Suppressor macrophage treated with lipopolysaccharide for 1 hour (primary cell): Measurements from ENCODE around the gene L3MBTL1.
A peak's percentile ranks its signal among the peaks of the same experiment; 100 is the strongest.
"Not testable (repeated sequence)": the region's sequence is repeated elsewhere in the genome, so short reads cannot be mapped to it uniquely, and the experiment has no call there.

Experiments
- DNase-seq, 3 donors: peaks; one replicate each; pipeline ENCODE4 v3.0.0-alpha.2; 2020 to 2022

Gene L3MBTL1

GRCh38 chr20:43560974-43561373 lies 53.5 kb downstream of the L3MBTL1 start:
- DNase-seq = no peak

GRCh38 chr20:43563429-43563828 lies 55.9 kb downstream of the L3MBTL1 start:
- DNase-seq = no peak

DNA sequence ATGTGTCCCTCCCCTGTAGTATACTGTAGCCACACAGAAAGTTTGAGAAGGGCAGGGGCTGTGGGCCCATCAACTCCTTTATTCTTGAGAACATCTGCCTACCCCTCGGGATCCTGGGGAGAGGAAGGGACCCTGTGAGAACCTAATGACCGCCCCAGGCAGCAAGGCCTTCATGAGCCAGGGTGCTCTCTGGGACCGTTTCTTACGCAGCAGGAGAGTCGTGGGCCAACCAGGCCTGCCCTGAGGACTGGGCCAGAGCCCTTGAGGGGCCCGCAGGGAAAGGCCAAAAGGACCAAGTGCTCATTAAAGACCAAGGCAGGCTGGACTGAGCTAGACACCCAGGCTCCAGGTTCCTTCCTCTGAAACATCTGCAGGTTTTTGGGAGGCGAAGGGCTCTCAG lies 56.5 kb downstream of the L3MBTL1 start:
- no peak for DNase-seq

DNA sequence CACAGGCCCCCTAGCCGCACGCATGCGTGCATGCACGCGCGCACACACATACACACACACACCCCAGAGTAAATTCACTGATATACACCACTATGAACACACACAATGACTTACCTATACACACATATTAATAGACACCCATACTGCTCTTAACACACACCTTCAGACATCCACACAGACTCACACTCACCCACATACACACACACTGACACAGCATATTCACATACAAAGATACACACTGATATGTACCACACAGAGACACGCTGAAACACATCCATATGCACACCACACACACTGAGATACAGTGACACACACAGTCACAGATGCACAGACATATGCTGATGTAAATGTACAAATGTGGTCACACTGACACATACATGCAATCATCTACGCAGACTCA lies 57.0 kb downstream of the L3MBTL1 start:
- DNase-seq = no peak

DNA sequence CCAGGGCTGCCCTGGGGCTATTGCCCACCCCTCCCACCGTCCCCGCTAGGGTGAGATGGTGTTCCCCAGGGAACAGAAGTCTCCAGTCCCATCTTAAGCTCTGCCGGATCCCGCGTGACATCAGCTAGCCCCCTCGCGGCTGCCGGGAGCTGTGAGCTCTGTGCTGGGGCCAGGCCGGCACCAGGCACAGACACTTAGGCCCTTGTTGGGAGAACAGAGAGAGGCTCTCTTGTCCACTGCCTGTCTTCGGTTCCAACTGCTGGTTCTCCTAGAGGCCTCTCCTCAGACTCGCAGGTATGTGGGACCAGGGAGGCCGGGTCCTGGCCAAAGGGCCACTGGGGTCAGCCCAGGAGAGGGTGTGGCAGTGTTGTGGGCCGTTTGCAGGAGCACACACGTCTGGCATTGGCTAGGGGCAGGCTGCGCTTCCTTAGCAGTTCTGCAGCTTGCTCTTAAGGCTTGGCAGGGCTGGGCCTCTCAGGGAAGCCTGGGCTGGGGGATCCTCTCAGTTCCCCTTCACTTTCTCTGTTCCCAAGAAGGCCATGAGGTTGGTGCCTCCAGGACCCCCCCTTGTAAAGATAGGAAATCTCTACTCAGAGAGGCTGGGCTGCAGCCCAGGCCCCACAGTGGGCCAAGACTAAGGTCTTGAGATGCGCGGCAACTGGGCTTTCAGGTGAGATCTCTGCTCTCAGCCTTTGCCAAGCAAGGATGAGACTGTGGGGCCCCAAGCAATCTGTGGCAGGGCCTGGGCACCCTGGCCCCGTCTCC lies 57.7 kb downstream of the L3MBTL1 start:
- DNase-seq = no peak

DNA sequence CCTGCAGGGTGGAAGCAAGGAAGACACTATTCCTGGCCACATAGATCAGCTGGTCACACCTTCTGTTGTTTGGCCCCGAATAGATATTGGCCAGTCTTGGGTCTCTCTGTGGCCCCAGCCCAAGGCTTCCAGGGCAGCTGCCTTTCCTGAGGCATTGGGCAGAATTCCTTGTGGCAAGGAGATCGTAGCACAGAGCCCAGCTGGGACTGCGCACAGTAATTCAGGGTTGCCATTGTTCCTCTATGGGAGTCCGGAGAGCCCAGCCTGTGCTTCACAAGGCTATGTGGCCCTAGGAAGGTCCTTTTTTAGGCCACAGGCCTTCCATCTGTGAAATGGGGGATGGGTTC lies 58.2 kb downstream of the L3MBTL1 start:
- no peak for DNase-seq

GRCh38 chr20:43567477-43567876 lies 60.0 kb downstream of the L3MBTL1 start:
- DNase-seq = peak; percentile 56 to 67 (median 62)

DNA sequence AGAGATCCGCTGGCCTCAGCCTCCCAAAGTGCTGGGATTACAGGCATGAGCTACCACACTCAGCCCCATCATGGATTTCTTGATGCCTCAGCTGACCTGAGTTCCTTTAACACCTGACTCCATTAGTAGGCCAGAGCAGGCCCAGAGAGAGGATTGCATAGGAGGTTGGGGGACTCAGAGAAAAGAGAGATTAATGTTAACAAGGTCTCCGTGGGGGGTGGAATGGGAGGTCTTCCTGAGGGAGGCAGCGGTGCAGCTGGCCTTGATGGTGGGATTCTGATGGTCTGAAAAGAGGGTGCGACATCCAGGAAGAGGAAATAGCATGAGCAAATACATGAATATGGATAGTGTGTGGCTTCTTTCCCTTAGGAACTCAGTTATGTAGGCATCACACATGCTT lies 61.2 kb downstream of the L3MBTL1 start:
- no peak for DNase-seq

DNA sequence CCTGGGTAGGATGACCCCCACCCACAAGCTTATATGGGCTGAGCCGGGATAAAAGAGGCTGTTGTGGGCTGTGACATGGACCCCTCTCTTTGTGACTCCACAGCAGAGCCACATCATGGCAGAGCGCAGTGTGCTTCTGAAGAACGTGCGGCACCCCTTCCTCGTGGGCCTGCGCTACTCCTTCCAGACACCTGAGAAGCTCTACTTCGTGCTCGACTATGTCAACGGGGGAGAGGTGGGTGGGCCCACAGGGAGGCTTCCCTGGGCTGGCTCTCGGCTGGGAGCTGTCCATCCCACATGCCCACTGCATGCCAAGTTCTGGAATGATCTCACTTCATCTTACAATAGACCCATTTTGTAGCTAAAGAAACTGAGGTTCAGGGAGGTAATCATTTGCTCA lies 61.8 kb downstream of the L3MBTL1 start:
- no peak for DNase-seq

DNA sequence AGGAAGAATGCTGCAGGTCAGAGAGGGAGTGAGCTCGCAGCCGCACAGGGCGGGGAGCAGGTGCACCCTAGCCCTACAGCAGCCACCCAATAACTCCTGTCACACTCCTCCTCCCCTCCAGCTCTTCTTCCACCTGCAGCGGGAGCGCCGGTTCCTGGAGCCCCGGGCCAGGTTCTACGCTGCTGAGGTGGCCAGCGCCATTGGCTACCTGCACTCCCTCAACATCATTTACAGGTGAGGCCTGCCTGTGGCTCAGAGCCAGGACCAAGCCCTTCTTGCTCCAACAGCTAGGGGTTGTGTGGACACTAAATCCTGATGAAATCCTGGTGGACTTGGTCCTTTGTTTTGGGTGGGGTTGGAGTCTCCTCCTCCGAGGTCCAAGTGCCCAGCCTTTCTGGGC lies 63.0 kb downstream of the L3MBTL1 start:
- no peak for DNase-seq

GRCh38 chr20:43571310-43571709 lies 63.8 kb downstream of the L3MBTL1 start:
- no peak for DNase-seq

- DNase-seq = no peak
These were observed 64.3 kb downstream of the L3MBTL1 start for GRCh38 chr20:43571771-43572170.

DNA sequence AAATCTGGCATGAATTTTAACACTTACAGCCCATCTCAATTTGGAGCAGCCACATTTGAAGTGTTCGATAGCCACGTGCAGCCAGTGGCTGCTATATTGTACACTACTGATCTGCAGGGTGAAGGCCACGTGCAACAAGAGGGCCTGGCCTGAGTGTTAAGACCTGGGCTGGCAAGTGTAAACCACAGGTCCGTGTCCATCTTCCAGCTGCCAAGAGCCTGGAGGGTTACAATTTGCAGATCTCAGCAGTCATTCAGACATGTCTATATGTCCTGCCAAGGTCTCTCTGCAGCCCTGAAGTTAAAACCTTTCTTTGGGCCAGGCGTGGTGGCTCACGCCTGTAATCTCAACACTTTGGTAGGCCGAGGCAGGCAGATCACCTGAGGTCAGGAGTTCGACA lies 65.4 kb downstream of the L3MBTL1 start:
- DNase-seq = no peak

DNA sequence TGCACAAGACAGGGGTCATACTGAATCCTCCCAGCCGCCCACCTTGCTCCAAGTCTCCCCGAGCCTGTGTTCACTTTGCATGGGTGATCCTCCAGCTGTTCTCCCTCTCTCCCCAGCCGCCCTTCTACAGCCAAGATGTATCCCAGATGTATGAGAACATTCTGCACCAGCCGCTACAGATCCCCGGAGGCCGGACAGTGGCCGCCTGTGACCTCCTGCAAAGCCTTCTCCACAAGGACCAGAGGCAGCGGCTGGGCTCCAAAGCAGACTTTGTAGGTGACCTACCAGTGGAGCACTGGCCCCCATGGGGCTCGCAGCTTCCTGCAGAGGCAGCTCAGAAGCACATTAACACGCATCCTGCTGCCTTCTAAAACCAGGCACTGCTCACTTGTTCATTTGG lies 68.6 kb downstream of the L3MBTL1 start:
- DNase-seq = no peak

- DNase-seq = no peak
These were observed 72.6 kb downstream of the L3MBTL1 start for GRCh38 chr20:43579861-43580793.

DNA sequence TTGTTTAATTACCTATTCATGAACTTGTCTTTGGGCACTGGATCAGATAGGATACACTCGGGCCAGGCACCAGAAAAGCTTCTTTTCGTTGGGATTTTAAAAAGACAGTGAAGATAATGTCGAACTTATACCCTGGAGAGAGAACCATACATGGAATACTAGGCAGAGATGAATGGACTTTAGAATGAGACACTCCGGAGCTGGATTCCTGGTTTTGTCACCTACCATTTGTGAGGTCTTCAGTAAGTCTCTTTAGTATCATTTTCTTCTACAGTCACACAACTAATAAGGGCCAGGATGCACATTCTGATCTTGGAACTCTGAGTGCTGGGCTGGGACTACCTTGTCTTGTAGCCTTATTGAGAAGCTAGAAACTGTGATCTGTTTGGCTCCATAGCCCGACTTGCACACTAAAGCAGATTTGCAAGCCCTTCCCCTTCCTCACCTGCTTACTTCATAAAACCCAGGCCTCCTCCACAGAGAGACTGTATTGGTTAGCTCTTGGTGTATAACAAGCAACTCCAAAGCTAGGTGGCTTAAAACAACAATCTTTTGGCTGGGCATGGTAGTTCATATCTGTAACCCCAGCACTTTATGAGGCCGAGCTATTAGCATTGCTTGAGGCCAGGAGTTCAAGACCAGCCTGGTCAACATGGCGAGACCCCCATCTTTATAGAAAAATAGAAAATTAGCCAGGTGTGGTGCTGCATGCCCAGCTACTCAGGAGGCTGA lies 75.8 kb downstream of the L3MBTL1 start:
- DNase-seq = no peak

DNA sequence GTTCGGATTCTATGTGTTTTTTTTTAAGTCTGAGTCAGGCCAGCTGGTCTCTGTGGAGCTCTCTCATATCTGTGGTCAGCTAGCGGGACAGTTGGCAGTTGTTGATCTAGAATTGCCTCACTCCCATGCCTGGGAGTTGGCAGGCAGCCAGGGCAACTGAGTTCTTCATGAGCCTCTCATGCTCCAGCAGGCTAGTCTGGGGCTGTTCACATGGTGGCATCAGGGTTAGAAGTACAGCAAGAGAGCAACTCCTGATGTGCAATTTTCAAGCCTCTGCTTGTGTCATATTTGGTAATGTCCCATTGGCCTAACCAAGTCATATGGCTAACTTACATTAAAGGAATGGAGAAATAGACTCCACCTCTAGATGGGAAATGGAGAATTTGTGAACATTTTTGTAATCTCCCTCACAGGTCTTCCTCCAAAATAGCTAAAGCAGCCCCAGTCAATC lies 76.5 kb downstream of the L3MBTL1 start:
- DNase-seq = peak; percentile 33 to 46 (median 46)

DNA sequence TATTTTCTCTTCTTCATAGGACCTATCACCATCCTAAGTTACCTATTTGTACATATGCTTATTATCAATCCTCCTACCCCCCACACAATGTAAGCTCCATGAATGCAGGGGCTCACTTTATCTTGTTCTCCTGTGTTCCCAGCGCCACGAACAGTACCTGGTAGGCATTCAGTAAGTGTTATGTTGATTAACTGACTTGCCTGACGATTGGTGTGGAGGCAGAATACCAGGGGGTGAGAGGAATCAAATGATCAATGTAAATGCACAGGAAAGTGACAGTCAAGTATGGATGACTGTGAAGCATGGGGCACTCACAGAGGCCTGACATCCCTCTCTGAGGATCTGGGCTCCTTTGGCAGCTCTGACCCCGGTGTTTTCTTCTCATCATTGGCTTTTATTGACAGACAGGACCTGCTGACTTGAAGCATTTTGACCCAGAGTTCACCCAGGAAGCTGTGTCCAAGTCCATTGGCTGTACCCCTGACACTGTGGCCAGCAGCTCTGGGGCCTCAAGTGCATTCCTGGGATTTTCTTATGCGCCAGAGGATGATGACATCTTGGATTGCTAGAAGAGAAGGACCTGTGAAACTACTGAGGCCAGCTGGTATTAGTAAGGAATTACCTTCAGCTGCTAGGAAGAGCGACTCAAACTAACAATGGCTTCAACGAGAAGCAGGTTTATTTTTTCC lies 77.1 kb downstream of the L3MBTL1 start:
- DNase-seq = no peak

DNA sequence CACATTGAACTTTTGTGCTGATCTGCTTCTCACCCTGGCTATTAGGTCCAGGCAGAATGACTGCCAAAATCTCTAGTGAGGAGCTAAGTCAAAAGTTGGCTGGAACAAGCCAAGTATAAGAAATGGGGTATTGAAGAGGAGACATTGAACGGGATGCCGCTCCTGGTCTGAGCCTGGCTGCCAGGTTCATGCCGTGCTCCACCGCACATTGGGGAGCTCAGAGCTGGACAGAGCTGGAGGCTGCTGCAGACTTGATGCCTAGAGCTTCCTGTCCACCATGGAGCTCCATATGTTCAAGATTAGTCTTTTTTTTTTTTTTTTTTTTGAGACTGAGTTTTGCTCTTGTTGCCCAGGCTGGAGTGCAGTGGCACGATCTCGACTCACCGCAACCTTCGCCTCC lies 79.1 kb downstream of the L3MBTL1 start:
- no peak for DNase-seq

GRCh38 chr20:43588526-43588925 lies 81.0 kb downstream of the L3MBTL1 start:
- DNase-seq = not testable (repeated sequence)

DNA sequence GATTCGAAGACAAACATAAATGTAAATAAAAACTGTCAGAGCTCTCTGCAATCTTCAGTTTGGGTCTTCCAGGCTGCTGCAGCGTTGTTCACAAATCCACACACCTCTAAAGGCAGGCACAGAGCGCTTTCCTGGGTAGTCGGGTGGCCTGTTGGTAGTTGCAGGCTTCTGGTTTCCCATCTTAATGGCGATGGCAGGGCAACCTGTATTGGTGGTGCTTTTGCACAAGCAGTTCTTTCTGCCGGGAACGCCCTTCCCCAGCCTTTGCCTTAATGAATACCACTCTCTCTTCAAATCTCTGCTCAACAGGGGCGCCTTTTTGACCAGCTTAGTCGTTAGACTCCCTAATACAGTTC lies 82.5 kb downstream of the L3MBTL1 start:
- DNase-seq = no peak

DNA sequence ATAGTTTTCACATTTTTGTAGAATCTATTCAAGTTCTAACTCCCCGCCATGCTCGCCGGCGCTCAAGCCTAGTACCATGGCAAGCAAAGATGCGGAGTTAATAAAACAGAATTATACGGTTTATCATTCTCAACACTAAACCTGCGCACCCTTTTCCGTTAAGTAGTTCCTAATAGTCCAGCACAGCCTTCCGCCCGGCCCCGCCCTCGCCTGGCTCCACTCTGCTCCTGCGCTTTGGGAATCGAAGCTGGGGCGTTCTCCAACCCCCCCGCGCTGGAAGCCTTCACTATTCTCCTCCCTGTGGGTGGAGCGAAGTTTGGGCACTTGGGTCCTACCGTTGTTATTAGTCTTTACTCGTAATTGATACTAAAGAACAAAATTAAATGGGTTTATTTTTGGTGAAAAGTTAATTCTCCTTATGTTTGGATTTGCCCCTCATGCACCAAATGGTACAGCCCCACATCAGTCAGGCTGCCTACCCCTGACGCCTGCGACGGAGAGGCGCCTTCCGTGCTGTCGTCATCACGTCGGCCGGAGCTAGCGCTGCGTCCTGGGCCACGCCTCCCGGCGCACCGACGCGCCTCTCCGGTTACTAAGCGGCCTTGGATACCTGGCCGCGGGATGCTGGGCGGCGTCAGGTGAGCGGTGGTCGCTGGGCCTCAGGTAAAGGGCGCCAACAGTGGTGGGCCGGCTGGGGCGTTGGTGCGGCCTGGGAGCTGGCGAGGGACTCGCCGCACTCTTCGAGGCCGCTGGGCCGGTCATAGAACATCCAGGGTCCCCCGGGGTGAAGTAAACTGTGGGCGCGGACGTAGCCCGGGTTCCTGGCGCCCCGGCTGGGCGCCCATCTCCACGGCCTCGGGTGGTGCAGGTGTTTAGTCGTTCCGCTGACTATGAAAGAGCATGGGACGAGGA lies 83.2 kb downstream of the L3MBTL1 start, which contains the start of gene IFT52:
IFT52 (plus strand) TSS at position 546 of the 912 bp plus-strand sequence. CDS start 3,762 bp downstream, outside the sequence.
- peak; percentile 87 to 95 (median 93) for DNase-seq
